Lower lobe of right lung (tissue), 2 donors: Measurements from ENCODE around the gene CTF1. TPM values are rescaled to one million over a fixed set of nuclear protein-coding genes. Genes with fewer than 3 reads are reported as not detected.

Experiments
- ATAC-seq, 2 donors: fragments of 200-7000 bp; cut with Tn5 transposase; one replicate each; pipeline ENCODE4 v1.9.1; 2020 to 2022; ENCODE audit warnings: mild to moderate bottlenecking in 2 of 2, moderate library complexity in 2 of 2
- DNase-seq: peaks from one replicate; pipeline ENCODE4 v3.0.0-alpha.2; 2020
- H3K27ac ChIP-seq: fragments of 200-600 bp; one replicate; pipeline ENCODE4 v1.8.0; 2022
- H3K27me3 ChIP-seq: fragments of 200-600 bp; one replicate; pipeline ENCODE4 v1.8.0; 2022; ENCODE audit warnings: low read depth
- H3K36me3 ChIP-seq: fragments of 200-600 bp; one replicate; pipeline ENCODE4 v1.8.0; 2022; ENCODE audit warnings: mild to moderate bottlenecking
- H3K4me1 ChIP-seq: fragments of 200-600 bp; one replicate; pipeline ENCODE4 v1.8.0; 2022
- H3K4me3 ChIP-seq: fragments of 200-600 bp; one replicate; pipeline ENCODE4 v1.8.0; 2022; ENCODE audit warnings: mild to moderate bottlenecking
- H3K9me3 ChIP-seq: fragments of 200-600 bp; one replicate; pipeline ENCODE4 v1.8.0; 2022
- intact Hi-C: fragments of 100-400 bp; cut with DNase I; formaldehyde crosslinking; loops from one replicate; pipeline ENCODE4 v1.11.0; 2022
- total RNA-seq: library from RNA; stranded (reverse); fragmentation: NEBNext Ultra II Directional; extraction: Animal tissue kit (Norgen Biotek cat#: 25700); gene quantifications from one replicate; pipeline ENCODE4 v1.2.1, GENCODE V29; 2021
- TF ChIP-seq, protein P1 (sequence below): fragments of 200-600 bp; IDR thresholded peaks from one replicate; pipeline ENCODE4 v1.8.0; 2022; ENCODE audit warnings: antibody characterized with exemption, mild to moderate bottlenecking
- donor health status: DM: no; HTN: yes; CAD: no; lungs with severe emphysema.

CTF1 gene
- total RNA-seq, 1 donor from 2014 or later: 10.3 TPM

DNA sequence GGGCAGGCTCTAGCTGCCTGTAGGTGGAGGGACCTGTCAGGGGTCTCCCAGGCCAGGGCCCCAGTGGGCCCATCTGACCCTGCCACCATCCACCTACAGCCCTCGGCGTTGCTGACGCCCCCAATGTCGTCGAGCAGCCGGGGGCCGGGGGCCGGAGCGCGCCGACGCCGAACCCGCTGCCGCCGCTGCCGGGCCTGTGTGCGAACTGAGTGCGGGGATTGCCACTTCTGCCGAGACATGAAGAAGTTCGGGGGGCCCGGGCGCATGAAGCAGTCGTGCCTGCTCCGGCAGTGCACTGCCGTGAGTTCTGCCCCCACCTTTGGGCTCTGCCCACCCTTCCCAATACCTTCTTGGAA is 29.2 kb downstream of the CTF1 start:
- Histone ChIP-seq H3K4me3 (no peak overlapping the region), H3K4me1 (peaks cover 3% of the 10 kb centered on the region), H3K9me3 (no peaks in the 10 kb centered on the region), H3K27me3 (no peaks in the 10 kb centered on the region), H3K36me3 (peaks cover 8% of the 10 kb centered on the region), H3K27ac (no peak overlapping the region)
- TF ChIP-seq, protein P1, sequence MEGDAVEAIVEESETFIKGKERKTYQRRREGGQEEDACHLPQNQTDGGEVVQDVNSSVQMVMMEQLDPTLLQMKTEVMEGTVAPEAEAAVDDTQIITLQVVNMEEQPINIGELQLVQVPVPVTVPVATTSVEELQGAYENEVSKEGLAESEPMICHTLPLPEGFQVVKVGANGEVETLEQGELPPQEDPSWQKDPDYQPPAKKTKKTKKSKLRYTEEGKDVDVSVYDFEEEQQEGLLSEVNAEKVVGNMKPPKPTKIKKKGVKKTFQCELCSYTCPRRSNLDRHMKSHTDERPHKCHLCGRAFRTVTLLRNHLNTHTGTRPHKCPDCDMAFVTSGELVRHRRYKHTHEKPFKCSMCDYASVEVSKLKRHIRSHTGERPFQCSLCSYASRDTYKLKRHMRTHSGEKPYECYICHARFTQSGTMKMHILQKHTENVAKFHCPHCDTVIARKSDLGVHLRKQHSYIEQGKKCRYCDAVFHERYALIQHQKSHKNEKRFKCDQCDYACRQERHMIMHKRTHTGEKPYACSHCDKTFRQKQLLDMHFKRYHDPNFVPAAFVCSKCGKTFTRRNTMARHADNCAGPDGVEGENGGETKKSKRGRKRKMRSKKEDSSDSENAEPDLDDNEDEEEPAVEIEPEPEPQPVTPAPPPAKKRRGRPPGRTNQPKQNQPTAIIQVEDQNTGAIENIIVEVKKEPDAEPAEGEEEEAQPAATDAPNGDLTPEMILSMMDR: no peak
- no peak for DNase-seq
- ATAC-seq: no peak
- intact Hi-C loops: no loop called here

DNA sequence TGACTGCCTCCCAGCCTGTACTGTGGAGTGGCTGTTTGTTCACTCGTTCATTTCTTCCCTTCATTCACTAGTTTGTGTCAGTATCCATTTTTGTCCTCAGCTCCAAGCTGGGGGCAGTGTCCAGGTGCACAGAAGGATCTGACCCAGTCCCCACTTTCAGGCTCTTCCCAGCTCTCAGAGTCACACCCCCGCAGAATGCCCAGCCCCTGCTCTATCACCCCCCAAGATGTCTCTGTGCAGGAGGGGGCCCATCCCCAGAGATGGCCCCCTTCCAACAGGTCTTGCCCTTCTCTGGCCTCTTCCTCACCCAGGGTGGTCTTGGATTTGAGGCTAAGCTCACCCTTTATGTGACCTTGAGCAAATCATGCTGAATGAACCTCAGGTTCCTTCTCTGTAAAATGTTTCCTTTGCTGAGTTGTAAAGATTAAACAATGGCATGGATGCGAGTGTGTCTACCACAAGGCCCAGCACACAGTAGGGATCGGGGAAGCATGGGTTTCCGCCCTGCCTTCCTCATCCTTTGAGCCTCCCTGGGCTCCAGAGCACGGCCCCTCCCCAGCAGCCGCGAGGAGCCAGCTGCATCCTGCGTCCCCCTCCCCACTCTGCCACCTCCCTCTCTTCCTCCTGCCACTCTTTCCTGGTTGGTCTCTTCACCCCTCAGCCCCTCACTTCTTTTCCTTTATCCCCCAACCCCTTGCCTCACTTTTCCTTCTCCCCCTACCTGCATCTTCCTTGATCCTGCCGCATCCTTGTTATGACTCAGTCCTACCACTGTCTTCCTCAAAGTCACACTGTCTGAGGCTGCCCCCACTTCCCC is 29.8 kb downstream of the CTF1 start:
- H3K27me3 ChIP-seq: no peaks in the 10 kb centered on the region
- H3K9me3 ChIP-seq: no peaks in the 10 kb centered on the region
- peaks cover 14% of the 10 kb centered on the region for H3K36me3 ChIP-seq
- no peak overlapping the region for H3K27ac ChIP-seq
- no peak for DNase-seq
- TF ChIP-seq, protein P1: no peak
- intact Hi-C loops: no loop called here
- no peak overlapping the region for H3K4me3 ChIP-seq
- no peak for ATAC-seq
- H3K4me1 ChIP-seq: peaks cover 3% of the 10 kb centered on the region

DNA sequence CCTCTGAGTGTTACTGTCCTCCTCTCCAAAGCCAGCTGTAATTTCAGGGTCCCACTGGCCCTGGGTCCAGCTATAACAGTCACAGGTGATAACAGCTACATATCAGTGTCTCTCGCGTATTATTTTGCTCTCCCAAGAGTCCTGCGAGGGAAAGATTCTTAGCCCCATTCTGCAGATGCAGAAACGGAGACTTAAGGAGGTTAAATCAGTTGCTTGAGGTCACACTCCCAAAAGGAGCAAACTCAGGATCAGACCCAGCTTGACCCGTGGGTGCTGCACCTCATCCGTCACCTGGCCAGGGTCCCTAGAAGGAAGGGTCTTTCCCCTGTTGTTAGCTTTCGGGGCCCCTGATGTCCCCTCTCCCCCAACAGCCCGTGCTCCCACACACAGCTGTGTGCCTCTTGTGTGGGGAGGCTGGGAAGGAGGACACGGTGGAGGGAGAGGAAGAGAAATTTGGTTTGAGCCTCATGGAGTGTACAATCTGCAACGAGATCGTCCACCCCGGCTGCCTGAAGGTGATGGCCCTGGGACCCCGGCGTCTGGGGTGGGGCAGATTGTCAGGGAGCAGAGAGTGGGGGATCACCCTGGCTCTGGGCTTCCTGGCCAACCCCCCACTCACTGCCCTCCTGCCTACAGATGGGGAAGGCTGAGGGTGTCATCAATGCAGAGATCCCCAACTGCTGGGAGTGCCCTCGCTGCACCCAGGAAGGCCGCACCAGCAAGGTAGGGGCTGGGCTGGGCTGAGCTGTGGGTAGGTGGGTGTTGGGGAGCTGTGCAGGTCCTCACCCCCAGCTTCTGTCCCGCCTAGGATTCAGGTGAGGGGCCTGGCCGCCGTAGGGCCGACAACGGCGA is 30.7 kb downstream of the CTF1 start:
- DNase-seq: no peak
- TF ChIP-seq, protein P1: no peak
- no peaks in the 10 kb centered on the region for H3K27me3 ChIP-seq
- H3K9me3 ChIP-seq: no peaks in the 10 kb centered on the region
- H3K4me1 ChIP-seq: peaks cover 3% of the 10 kb centered on the region
- intact Hi-C loops: no loop called here
- H3K36me3 ChIP-seq: peaks cover 24% of the 10 kb centered on the region
- no peak overlapping the region for H3K4me3 ChIP-seq
- no peak for ATAC-seq
- H3K27ac ChIP-seq: no peak overlapping the region

DNA sequence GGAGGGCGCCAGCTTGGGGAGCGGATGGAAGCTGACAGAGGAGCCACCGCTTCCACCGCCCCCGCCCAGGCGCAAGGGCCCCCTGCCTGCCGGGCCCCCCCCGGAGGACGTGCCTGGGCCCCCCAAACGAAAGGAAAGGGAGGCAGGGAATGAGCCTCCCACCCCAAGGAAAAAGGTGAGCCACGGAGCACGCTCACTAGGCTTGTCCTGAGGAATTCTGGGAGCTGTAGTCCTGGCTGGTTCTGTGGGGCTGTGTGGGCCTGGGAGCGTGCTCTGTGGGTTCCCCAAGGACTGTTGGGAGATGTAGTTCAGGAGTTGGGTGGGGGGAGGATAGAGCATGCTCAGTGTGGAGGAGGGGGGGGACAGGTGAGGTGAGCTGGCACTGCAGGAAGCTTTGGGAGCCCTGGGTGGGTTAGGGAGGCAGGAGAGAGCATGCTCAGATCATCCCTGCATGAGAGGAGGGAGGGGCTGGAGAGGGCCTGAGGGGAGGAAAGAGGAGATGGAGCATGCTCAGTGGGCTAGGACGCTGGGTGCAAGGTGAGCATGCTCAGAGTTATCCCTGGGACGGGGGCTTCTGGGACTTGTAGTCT is 31.5 kb downstream of the CTF1 start:
- peaks cover 31% of the 10 kb centered on the region for H3K36me3 ChIP-seq
- no peaks in the 10 kb centered on the region for H3K27me3 ChIP-seq
- DNase-seq: no peak
- H3K4me3 ChIP-seq: no peak overlapping the region
- intact Hi-C loops: no loop called here
- no peak overlapping the region for H3K27ac ChIP-seq
- peak in 1 of 2 donors; percentile 25 for ATAC-seq
- peaks cover 3% of the 10 kb centered on the region for H3K4me1 ChIP-seq
- H3K9me3 ChIP-seq: no peaks in the 10 kb centered on the region
- TF ChIP-seq, protein P1: no peak

DNA sequence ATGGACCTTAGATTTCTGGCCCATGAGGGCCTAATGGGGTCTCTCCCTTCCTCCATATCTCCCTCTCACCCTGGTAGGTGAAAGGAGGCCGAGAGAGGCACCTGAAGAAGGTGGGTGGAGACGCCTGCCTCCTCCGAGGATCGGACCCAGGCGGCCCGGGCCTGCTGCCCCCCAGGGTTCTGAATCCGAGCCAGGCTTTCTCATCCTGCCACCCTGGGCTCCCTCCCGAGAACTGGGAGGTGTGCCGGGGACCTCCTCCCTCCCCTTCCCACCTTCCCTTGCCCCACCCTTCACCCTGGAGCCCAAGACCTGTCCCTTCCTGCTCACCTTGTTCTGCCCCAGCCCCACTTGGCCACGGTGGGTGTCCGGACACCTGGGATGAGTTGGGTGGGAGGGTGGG is 32.0 kb downstream of the CTF1 start:
- intact Hi-C loops: no loop called here
- Histone ChIP-seq H3K27ac (no peak overlapping the region), H3K36me3 (peaks cover 36% of the 10 kb centered on the region), H3K9me3 (no peaks in the 10 kb centered on the region), H3K4me1 (peaks cover 3% of the 10 kb centered on the region), H3K27me3 (no peaks in the 10 kb centered on the region), H3K4me3 (no peak overlapping the region)
- TF ChIP-seq, protein P1: no peak
- ATAC-seq: no peak
- DNase-seq: no peak
